ENCODE data around the gene SNX20.

DNA sequence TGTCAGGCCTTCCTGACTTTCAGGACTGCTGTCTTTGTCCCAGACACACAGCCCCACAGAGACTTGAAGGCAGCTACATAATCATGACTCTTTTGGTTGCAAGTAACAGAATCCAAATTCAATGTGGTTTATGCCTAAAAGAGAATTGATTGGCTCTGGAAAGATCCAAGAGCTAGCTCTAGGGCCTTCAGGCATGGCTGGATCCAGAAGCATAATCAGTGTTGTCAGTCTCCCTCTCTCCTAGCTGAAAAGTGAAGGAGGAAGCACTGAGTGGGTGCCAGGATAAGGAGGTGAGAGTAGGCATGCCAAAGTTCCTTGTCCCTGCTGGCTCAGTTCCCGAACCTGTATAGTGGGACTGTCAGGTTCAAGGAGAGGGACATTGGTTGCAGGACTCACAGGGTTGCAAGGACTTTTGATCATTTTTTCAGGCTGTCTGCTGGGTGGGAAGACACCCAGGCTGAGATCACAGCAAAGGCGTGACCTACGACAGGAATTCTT, 25.5 kb downstream of the SNX20 start:
- TF ChIP-seq, protein P1, sequence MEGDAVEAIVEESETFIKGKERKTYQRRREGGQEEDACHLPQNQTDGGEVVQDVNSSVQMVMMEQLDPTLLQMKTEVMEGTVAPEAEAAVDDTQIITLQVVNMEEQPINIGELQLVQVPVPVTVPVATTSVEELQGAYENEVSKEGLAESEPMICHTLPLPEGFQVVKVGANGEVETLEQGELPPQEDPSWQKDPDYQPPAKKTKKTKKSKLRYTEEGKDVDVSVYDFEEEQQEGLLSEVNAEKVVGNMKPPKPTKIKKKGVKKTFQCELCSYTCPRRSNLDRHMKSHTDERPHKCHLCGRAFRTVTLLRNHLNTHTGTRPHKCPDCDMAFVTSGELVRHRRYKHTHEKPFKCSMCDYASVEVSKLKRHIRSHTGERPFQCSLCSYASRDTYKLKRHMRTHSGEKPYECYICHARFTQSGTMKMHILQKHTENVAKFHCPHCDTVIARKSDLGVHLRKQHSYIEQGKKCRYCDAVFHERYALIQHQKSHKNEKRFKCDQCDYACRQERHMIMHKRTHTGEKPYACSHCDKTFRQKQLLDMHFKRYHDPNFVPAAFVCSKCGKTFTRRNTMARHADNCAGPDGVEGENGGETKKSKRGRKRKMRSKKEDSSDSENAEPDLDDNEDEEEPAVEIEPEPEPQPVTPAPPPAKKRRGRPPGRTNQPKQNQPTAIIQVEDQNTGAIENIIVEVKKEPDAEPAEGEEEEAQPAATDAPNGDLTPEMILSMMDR (IDR thresholded peaks at IDR 0.05) = no peak
- TF ChIP-seq POLR2AphosphoS5 (IDR thresholded peaks at IDR 0.05; ENCODE audit: low read depth, low read length) (no peak), SIN3A (IDR thresholded peaks at IDR 0.05; ENCODE audit: borderline replicate concordance, insufficient read depth, low read depth, low read length) (no peak)
- TF ChIP-seq, protein P2, sequence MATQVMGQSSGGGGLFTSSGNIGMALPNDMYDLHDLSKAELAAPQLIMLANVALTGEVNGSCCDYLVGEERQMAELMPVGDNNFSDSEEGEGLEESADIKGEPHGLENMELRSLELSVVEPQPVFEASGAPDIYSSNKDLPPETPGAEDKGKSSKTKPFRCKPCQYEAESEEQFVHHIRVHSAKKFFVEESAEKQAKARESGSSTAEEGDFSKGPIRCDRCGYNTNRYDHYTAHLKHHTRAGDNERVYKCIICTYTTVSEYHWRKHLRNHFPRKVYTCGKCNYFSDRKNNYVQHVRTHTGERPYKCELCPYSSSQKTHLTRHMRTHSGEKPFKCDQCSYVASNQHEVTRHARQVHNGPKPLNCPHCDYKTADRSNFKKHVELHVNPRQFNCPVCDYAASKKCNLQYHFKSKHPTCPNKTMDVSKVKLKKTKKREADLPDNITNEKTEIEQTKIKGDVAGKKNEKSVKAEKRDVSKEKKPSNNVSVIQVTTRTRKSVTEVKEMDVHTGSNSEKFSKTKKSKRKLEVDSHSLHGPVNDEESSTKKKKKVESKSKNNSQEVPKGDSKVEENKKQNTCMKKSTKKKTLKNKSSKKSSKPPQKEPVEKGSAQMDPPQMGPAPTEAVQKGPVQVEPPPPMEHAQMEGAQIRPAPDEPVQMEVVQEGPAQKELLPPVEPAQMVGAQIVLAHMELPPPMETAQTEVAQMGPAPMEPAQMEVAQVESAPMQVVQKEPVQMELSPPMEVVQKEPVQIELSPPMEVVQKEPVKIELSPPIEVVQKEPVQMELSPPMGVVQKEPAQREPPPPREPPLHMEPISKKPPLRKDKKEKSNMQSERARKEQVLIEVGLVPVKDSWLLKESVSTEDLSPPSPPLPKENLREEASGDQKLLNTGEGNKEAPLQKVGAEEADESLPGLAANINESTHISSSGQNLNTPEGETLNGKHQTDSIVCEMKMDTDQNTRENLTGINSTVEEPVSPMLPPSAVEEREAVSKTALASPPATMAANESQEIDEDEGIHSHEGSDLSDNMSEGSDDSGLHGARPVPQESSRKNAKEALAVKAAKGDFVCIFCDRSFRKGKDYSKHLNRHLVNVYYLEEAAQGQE (IDR thresholded peaks at IDR 0.05; ENCODE audit: insufficient read depth in 1 of 2, low read depth in 2 of 2, low read length in 1 of 2) = no peak
